ENCODE measurements around the gene NWD2.
"Not testable (repeated sequence)": the region's sequence is repeated elsewhere in the genome, so short reads cannot be mapped to it uniquely, and the experiment has no call there.

Gene NWD2

GRCh38 chr4:37473807-37474206, 229.3 kb downstream of the NWD2 start:
- DNase-seq: no peak

DNA sequence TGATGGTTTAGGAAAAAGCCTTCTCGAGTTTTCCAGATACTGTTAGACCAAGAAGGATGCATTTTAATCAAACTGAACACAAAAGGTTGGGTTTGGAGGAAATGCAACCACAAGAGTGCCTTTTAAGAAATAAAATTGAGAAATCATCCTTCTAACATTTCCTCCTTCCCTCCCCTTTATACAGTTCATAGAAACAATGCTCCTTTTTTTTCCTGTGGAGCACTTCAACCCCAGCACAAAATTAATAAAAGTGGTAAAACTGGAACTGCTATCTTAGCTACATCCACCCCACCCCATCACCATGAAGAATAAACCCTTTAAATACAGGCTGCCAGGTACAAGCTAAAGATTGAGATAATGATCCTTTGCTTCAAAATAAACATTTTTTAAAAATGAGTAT, 230.5 kb downstream of the NWD2 start:
- no peak for DNase-seq

GRCh38 chr4:37475776-37476175, 231.2 kb downstream of the NWD2 start:
- no peak for DNase-seq

DNA sequence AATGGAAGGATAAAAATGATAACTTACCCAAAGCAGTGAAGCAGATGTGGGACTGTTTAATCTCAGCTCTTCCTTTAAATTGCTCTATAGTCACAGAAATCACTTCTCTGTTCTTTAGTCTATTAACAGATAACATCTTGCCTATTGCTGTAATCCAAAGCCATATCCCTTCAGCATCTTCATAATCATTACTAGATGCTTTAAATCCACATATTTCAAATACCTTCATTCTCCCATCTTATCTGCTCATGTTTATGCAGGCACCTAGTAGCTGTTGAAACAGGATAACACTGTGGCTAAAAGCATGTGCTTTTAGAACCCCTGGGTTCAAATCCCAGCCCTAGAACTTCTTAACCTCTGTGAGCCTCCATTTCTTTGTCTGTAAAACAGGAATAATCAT, 231.7 kb downstream of the NWD2 start:
- DNase-seq: no peak

DNA sequence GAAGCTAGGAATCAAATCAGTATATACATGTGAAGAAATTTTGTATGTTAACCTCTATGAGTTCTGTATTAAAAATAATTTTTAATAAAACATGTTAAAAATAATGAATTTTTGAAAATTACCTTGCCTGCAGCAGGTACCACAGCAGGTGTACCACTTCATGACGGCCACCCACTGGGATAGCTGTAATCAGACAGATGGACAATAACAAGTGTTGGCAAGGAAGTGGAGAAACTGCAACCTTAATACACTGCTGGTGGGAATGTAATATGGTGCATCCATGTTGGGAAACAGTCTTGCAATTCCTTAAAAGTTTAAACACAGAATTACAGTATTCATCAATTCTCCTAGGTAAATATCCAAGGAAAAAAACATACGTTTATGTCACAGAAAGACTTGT, 232.1 kb downstream of the NWD2 start:
- DNase-seq: no peak

DNA sequence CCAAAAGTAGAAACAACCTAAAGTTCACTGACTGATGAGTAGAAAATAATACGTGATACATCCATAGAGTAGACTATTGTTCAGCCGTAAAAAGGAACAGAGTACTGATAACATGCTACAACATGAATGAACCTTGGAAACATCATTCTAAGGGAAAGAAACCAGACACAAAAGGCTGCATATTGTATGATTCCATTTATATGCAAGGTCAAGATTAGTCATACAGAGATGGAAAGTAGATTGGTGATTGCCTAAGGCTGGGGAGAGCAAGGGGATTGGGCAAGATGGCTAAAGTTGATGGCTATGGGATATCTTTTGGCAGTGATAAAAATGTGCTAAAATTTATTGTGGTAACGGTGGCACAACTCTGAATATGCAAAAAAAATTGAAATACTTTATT, 232.6 kb downstream of the NWD2 start:
- DNase-seq: no peak

GRCh38 chr4:37478151-37478550, 233.6 kb downstream of the NWD2 start:
- DNase-seq: no peak

- DNase-seq: no peak
These were observed 236.0 kb downstream of the NWD2 start for GRCh38 chr4:37480509-37480908.

DNA sequence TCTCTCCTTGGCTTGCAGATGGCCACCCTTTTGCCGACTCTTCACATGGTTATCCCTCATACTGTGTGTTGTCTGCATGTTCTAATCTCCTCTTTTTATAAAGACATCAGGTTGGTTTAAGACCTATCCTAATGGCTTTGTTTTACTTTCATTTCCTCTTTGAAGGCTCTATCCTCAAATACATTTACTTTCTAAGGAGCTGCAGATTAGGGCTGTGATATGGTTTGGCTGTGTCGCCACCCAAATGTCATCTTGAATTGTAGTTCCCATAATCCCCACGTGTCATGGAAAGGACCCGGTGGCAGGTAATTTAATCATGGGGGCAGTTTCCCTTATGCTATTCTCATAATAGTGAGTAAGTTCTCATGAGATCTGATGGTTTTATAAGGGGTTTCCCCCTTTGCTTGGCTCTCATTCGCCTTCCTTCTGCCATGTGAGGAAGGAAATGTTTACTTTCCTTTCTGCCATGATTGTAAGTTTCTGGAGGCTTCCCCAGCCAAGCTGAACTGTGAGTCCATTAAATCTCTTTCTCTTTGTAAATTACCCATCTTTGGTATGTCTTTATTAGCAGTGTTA, 237.1 kb downstream of the NWD2 start:
- no peak for DNase-seq

- DNase-seq: no peak
These were observed 237.8 kb downstream of the NWD2 start for GRCh38 chr4:37482236-37482913.

DNA sequence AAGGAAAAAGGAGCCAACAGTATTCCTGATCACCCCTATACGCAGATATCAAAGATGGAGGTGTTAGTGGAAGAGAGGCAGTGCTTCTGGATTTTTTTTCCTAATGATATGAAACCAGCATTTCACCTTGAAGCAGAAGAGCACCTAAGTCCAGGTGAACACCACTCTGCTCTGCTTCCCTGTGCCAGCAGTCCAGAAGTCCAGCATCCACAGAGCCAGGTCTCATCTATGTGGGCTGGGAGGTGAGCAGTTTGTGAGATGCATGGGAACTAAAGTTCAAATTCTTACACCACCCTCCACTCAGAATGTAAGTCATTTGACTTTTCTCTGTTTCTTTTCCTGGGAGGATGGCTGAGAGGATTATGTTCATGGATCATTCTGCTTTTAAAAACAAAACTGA, 239.1 kb downstream of the NWD2 start:
- DNase-seq: no peak

DNA sequence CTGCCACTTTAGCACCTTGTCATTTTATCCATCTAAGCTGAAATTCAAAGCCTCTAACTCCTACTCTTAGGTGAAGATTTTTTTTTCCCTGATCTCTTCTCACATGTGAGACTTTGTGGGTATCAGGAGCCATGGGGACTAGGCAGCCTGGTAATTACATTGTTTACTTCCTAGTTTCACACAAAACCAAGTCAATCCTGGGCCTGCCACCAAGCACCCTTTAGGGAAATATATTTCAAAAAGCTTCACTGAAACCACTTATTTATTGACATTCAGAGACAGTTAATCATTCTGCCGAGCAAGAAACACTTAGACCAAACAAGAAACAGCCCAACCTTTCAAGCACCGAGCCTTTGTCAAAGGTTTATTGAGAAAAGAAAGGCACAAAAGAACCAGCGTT, 241.6 kb downstream of the NWD2 start:
- no peak for DNase-seq

DNA sequence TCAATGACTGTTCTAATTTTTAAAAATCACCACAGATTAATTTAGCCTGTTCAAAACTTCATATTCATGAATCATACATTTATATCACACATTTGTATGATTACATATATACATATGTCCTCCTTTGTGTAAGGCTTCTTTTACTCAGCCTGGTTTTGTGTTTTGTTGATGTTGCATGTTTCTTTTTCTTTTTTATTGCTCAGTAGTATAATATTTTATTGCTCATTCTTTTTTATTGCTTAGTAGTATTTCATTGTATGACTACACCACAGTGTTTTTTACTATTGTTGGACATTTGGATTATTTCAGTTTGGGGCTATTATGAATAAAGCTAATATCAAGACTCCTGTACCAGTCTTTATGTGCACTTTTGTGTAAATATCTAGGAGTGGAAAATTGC, 243.1 kb downstream of the NWD2 start:
- DNase-seq: no peak

DNA sequence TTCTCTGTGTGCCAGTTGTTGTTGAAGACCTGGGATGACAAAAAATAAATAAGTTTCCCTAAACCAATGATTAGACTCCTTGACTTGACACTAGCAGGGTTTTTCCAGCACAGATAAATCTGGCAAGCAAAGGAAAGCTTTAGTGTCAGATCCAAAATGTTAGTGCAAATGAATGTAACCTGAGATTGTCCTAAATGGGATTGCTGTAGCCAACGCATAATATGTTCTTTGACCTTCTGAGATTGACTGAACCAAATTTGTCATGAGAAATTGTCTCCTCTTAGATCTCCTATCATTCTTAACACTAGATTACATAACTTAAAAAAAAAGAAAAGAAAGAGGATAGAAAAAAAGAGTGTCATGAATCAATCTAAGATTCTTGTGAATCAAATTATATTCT, 245.2 kb downstream of the NWD2 start:
- no peak for DNase-seq

DNA sequence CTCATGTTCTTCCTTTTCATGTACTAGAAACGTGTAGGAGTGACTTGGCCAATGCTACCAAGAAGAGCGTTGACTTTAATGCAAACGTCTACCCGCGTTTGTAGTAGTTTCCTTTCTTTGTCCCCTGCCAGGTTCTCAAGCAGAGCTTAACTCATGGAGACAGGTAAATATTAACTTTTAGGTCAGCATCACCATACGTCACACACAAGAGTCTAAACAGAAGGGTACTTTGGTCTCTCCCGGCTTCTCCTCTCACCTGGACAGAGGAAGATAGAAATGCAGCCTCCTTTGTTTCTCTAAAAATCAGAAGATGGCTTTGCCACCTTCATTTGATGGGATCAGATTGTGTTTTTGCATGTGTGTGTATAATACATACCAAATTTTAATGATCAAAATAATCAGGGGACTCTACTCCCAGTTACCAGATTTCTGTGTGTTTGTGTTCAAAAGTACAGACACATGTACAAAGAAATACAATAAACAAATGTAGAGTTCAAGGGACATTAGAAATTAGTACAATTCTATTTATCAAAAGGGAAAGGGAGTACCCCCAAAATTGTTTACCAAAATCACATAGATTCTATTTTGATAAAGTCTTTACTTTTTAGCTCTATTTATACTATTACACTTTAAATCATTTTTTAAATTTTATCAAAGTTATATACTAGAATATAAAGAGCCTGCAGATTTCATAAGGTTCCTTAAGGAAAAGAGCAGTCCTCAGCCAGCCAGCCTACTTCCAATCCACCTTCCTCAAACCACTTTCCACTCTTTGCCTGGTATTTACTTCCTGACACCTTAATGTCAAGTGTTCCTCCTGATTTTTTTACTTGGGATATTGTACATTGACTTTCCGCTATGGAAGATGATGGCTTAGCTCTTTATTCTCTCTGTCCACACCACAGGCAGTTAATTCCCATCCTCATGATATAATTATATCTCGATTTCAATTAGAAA, 246.1 kb downstream of the NWD2 start:
- no peak for DNase-seq

DNA sequence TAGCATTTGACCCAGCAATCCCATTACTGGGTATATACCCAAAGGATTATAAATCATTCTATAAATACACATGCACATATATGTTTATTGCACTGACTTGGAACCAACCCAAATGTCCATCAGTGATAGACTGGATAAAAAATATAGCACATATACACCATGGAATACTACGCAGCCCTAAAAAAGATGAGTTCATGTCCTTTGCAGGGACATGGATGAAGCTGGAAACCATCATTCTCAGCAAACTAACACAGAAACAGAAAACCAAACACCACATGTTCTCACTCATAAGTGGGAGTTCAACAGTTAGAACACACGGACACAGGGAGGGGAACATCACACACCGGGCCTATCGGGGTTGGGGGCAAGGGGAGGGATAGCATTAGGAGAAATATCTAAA, 250.8 kb downstream of the NWD2 start:
- DNase-seq: not testable (repeated sequence)

Data from NCI-H524 treated with DMSO at 0.1 percent for 48 hours (cell line).